ENCODE measurements around the gene RNF222.
"Not testable (repeated sequence)": the region's sequence is repeated elsewhere in the genome, so short reads cannot be mapped to it uniquely, and the experiment has no call there.

RNF222 gene

GRCh38 chr17:8357910-8358309, 39.7 kb downstream of the RNF222 start:
- intact Hi-C loops (cut with DNase I), result no loop called here
- DNase-seq, result no peak

DNA sequence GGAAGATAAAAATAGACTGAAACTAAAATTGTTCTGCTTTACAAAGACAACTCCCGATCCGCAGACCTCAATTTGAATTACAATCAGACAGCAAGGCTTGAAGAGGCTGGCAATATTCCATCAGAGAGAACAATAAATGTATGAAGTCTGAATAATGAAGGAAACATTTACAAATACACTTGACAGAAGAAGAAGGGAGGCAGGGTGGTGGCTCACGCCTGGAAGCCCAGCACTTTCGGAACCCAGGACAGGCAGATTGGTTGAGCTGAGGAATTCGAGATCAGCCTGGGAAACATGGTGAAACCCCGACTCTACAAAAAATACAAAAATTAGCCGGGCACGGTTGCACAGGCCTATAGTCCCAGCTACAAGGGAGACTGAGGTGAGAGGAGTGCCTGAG, 43.4 kb downstream of the RNF222 start:
- intact Hi-C loops (cut with DNase I), result no loop called here

DNA sequence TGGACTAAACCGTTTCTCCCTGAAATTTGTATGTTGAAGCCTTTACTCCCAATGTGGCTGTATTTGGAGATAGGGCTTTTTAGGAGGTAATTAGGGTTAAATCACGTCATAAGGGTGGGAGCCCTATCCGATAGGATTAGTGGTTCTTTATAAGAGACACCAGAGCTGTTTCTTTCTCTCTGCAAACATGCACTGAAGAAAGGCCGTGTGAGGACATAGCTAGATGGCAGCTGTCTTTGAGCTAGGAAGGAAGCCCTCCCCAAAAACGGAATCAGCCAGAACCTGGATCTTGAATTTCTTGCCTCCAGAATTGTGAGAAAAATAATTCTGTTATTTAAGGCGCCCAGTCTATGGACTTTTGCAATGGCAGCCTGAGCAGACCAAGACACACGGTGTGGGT, 43.9 kb downstream of the RNF222 start:
- DNase-seq, result no peak
- intact Hi-C loops (cut with DNase I), result no loop called here

More for the DNA sequence above, 43.4 kb downstream of the RNF222 start:
- DNase-seq, result no peak

DNA sequence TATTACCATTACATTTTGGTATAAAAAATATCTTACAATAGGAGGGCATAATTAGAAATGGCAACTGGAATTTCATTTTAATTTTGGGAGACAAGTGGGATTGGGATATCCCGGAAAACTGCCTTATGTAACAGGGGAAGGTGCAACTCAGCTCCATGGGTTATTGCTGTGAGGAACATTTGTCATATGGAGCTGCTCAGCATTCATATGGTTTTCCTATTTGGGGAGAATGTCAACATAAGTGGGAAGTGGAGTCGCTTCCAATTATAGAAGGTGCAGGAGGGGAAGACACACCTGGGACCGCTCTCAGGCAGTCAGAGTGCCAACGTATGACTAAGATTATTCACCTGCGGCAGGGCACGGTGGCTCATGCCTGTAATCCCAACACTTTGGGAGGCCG, 47.3 kb downstream of the RNF222 start:
- no peak for DNase-seq

DNA sequence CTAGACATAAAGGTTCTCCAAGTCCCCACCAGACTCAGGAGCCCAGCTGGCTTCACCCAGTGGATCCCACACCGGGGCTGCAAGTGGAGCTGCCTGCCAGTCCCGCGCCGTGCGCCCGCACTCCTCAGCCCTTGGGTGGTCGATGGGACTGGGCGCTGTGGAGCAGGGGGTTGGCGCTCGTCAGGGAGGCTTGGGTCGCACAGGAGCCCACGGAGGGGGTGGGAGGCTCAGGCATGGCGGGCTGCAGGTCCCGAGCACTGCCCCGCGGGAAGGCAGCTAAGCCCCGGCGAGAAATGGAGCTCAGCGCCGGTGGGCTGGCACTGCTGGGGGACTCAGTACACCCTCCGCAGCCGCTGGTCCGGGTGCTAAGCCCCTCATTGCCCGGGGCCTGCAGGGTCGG, 50.6 kb downstream of the RNF222 start:
- DNase-seq; intact Hi-C loops (cut with DNase I): not testable (repeated sequence)

More for the DNA sequence above, 47.3 kb downstream of the RNF222 start:
- intact Hi-C loops (cut with DNase I), result no loop called here

DNA sequence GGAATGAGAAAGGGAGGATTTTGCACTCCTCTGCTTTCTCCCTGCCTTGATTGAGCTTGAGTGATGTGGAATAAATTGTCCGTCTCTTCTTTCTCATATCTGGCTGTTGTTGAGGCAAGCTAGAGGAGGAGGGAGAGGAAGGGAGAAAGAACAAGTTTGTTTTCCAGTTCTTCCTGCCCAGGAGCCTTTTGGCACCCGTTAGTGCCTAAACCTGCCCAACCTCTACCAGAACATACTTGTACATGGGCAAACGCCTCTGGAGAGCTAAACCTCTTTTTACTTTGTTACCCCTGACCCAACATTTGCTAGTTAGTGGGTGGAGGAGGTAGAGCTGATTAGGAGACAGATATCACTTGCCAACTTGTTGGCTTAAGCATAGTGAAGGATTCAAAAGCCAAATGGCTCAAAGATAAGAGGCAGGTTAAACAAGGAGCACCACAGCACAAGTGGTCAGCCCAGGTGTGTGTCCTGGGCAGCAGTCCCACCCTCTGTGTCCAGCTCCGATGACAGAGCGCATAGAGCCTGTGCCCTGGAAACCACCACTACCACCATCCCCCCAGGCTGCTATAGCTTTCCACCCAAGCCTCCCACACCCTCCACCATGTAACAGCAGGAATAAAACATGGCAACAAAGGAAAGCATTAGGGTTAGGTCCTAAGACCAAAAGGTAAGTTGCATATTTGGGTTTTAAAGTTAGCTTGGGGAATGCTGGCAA, 51.5 kb downstream of the RNF222 start:
- intact Hi-C loops (cut with DNase I), result no loop called here
- DNase-seq, result no peak

DNA sequence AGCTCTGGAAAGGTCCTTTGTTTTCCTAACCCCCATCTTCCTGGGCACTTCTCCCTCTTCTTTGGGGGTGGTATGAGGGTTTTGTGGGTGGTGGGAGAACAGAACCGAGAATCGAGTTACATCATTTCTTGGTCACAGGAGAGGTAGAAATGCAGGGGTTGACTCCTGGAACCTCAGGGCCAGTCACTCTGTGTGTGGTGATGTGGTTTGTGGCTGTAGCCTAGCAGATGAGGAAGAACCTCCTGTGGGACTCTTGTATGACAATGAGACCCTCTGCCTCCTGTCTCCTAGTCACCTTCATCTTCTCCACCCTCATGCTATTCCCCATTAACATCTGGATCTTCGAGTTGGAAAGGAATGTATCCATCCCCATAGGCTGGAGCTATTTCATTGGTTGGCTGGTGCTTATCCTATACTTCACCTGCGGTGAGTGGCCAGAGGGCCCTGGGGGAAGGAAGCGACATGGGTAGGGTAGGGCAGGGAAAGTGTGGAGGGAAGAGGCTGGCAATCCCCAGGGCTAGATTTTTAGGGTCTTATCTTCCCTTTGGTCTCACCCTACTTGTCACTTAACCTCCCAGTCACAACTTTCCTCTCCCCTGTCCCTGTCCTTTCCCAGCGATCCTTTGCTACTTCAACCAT, 52.5 kb downstream of the RNF222 start:
- no peak for DNase-seq
- intact Hi-C loops (cut with DNase I), result no loop called here

DNA sequence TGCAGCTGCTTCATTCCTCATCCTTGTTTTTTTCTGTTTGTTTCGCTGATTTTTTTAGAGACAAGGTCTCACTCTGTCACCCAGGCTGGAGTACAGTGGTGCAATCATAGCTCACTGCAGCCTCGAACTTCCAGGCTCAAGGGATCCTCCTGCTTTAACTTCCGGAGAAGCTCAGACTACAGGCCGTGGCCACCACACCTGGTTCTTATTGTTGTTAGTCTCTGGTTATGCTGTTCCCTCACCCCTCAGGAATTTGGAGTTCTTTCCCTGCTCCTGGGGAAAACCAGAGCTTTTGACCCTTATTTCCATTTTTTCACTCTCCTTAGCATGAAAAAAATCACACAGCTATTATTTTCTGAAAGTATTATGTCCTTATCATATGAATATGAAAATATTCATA, 56.2 kb downstream of the RNF222 start:
- DNase-seq, result no peak
- intact Hi-C loops (cut with DNase I), result no loop called here
